OCI-LY3 (cell line): ENCODE data around the gene VAT1L.

Source experiments
- EZH2phosphoT487 ChIP-seq: fragments of 200-600 bp; shearing (Covaris generic); IDR thresholded peaks from 2 replicates; pipeline ENCODE4 v1.6.1; 2018; ENCODE audit warnings: antibody characterized with exemption, mixed run types, low read depth
- TF ChIP-seq, protein P1 (sequence below): fragments of 200-600, 300-600 bp; sonication (generic); IDR thresholded peaks from 2 replicates; pipeline ENCODE4 v1.5.1; 2014; ENCODE audit warnings: antibody characterized with exemption, low read length, low read depth

DNA sequence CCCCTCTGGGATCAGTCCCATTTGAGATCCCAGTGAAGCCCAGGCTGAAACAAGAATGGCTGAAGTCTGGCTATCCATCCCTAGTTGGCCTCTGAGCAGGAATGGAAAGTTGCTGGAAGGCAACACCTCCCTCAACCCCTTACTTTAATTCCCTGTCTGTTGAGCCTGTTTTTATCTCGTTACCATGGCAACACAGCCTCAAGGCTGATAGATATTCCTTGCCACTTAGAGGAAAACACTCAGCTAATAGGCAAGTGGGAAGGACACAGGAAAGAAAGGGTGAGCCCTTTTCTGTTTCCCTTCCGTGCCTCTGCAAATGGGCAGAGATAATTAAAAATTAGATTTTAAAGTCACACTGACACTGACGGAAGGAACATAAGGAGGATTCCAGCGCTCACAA, 158.5 kb downstream of the VAT1L start:
- TF ChIP-seq, protein P1, sequence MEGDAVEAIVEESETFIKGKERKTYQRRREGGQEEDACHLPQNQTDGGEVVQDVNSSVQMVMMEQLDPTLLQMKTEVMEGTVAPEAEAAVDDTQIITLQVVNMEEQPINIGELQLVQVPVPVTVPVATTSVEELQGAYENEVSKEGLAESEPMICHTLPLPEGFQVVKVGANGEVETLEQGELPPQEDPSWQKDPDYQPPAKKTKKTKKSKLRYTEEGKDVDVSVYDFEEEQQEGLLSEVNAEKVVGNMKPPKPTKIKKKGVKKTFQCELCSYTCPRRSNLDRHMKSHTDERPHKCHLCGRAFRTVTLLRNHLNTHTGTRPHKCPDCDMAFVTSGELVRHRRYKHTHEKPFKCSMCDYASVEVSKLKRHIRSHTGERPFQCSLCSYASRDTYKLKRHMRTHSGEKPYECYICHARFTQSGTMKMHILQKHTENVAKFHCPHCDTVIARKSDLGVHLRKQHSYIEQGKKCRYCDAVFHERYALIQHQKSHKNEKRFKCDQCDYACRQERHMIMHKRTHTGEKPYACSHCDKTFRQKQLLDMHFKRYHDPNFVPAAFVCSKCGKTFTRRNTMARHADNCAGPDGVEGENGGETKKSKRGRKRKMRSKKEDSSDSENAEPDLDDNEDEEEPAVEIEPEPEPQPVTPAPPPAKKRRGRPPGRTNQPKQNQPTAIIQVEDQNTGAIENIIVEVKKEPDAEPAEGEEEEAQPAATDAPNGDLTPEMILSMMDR, result no peak
- no peak for TF ChIP-seq EZH2phosphoT487
